GM19395 (cell line): Measurements from ENCODE around the gene ZNF341.
"Not testable (repeated sequence)": the region's sequence is repeated elsewhere in the genome, so short reads cannot be mapped to it uniquely, and the experiment has no call there.

Source experiments
- ATAC-seq: cut with Tn5 transposase; IDR thresholded peaks from one replicate; pipeline ENCODE4 v1.9.1; 2021; ENCODE audit warnings: mild to moderate bottlenecking, moderate library complexity; ENCODE audit not compliant: unreplicated experiment

The ZNF341 gene

DNA sequence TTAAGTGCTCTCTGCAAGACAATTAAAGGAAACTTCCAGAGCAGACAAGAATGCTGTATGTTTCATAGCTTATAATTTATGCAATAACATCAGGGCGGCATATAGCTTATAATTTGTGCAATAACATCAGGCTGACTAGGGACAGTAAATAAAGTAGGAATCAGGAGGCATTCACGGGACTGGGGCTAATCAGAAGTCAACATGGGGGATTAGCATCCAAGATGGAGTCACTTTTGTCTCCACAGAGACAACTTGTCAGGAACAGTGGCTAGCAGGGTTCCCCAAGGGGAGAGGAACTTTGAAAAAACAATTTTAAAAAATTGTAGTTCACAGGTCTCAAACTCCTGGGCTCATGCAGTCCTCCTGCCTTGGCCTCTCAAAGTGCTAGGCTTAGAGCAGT lies 3.3 kb upstream of the ZNF341 start:
- no peak for ATAC-seq

- no peak for ATAC-seq
Measured at GRCh38 chr20:33729101-33729500, 2.7 kb upstream of the ZNF341 start.

DNA sequence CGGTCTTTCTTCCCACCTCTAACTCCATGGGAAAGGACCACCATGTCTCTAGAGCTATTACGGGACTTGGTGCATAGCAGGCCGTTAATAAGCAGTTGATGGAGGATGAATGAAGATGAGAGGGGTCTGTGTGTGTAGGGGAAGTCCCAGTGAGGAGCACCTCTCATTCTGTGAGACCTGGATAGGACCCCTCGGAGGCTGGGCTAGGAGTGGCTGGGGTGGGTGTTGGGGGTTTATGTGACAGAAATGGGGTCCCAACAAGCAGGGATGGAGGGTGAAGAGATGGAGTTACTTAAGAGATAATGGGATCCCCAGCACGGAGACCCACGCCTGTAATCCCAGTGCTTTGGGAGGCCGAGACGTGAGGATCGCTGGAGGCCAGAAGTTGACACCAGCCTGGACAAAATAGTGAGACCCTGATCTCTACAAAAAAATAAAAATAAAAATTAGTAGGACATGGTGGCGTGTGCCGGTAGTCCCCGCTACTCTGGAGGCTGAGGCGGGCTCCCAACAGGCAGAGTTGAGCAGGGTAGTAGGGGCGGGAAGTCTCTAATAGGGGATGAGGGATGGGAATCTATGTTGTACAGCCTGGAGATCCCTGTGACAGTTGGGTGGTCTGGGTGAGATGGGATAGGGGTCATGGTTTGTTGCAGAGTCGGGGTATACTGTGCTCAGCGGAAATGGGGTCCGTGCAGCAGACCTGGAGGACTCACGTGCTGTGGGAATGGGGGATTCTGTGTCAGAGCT lies 677 bp upstream of the ZNF341 start:
- no peak for ATAC-seq

DNA sequence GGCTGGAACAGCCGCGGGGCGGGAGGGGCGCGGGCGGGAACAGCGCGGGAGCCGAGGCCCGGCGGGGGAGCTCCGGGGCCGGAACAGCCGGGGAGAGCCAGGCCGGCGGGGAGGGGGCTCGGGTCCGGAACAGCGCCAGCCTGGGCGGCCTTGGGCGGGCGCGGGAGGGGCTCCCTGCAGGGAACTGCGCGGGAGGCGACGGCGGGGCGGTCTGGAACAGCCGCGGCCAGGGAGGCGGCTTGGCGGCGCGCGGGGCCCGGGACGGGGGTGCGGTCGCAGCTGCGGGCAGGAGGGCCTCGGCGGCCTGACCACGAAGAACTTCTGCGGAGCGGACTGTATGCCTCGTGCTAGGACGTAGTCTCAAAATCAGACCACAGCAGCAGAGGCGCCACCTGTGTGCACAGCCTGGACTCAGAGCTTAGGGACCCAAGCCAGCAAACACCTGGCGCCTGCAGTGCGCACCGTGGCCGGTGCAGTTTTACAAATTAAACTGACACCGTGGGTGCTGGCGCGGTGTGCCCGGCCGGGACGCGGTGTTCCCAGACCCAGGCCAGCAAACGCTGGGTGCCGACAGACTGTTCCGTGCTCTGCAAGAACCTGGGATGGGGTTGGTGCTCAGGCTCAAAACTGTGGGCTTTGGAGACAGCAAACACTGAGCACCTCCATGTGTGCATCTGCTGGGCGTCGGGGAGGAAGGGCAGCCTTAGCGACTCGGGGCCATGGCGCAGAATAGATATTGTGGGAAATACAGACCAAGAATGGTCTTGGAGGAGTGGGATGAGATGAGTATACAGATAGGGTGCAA lies 572 bp downstream of the ZNF341 start:
- ATAC-seq = peak; percentile 64

- ATAC-seq = no peak
Measured at GRCh38 chr20:33733654-33734576, 2.1 kb downstream of the ZNF341 start.

DNA sequence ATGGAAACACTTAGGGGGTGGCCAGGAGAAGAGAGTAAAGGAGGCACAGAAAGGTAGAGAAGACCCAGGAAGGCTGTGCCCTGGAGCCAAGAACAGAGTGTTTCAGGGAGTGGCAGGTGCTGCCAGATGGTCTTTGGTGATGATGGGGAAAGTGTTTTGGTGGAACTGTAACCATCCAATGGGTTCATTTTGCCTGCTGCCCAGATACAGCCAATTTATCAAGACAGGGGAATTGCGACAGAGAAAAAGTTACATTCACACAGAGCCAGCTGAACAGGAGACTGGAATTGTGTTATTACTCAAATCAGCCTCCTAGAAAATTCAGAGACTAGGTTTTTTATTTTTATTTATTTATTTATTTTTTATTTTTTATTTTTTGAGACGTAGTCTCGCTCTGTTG lies 5.2 kb downstream of the ZNF341 start:
- no peak for ATAC-seq

DNA sequence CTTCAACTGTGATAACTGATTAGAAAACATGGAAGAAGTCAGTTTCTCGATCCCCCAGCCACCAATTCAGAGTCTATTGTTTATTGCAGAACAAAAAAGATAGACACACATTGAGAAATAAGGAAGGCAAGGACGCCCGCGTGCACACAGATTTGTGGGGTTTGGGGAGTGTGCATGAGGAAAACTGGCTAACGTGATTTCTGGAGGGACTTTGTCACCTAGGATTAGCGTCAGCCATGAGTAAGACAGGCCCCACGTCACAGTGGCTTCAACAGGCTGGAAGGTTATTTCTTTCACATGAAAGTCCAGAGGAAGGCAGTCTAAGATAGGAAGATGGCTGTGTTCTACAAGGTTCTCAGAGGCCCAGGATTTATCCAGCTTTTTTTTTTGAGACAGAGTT lies 7.7 kb downstream of the ZNF341 start:
- no peak for ATAC-seq

GRCh38 chr20:33740189-33740588 lies 8.4 kb downstream of the ZNF341 start:
- ATAC-seq = no peak

GRCh38 chr20:33744181-33744580 lies 12.4 kb downstream of the ZNF341 start:
- no peak for ATAC-seq

DNA sequence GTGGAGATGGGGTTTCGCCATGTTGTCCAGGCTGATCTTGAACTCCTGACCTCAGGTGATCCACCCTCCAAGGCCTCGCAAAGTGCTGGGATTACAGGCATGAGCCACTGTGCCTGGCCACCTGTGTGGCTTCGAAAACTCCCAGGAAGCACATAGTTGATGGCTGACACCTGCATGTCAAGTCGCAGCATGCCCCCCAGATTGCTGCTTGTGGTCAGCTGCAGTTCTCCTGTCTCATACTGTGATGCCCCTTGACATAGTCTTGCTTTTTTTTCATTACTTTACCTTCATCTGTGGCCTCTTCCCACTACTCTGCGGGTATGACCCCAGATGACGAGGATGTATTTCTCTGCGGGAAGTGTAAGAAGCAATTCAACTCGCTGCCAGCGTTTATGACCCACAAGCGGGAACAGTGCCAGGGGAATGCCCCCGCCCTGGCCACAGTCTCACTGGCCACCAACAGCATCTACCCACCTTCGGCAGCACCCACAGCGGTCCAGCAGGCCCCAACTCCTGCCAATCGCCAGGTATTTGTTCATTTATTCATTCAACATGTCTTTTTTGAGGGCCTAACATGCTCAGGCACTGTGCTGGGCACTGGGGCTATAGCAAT lies 13.1 kb downstream of the ZNF341 start:
- ATAC-seq = no peak

- ATAC-seq = no peak
Measured at GRCh38 chr20:33746325-33746998, 14.7 kb downstream of the ZNF341 start.

DNA sequence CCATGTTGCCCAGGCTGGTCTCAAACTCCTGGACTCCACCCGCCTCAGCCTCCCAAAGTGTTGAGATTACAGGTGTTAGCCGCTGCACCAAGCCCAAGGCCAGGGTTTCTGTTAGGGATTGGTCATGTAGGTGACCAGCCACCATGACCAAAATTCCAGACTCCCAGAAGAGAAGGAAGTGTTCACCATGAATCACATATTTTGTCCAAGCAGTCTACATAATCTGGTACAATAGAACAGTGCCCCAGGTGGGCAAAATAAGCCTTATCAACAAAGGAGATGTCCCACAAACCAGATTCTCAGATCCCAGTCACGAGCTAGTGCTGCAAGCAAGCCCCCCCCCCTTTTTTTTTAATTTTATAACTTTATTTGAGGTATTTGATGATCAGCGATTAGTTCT lies 20.0 kb downstream of the ZNF341 start:
- no peak for ATAC-seq

DNA sequence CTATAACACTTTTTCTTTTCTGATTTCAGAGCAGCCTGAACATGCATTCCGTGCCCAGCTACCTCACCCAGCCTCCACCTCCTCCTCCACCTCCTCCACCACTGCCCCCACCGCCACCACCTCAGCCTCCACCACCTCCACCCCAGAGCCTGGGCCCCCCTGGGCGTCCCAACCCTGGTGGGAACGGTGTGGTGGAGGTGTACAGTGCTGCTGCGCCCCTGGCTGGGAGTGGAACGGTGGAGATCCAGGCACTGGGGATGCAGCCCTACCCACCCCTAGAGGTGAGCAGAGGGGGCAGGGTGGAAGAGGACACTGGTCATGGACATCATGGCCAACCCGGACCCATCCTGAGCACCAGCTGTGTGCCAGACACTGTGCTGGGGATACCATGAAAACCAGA lies 21.3 kb downstream of the ZNF341 start:
- ATAC-seq = no peak

GRCh38 chr20:33753763-33754162 lies 22.0 kb downstream of the ZNF341 start:
- ATAC-seq = no peak

DNA sequence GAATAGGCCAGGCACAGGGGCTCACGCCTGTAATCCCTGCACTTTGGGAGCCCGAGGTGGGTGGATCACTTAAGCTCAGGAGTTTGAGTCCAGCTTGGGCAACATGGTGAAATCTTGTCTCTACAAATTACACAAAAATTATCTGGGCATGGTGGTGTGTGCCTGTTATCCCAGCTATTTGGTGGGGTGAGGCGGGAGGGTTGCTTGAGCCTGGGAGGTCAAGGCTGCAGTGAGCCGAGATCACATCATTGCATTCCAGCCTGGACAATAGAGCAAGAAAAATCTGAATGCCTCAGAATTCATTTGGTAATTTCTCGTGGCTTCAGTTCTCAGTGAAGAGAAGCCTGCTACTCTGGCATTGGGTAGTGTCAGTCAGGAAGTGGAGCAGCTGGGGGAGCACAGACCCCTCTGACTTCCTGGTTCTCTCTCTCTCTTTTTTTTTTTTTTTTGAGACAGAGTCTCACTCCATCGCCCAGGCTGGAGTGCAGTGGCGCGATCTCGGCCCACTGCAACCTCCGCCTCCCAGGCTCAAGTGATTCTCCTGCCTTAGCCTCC lies 24.2 kb downstream of the ZNF341 start:
- ATAC-seq = not testable (repeated sequence)

DNA sequence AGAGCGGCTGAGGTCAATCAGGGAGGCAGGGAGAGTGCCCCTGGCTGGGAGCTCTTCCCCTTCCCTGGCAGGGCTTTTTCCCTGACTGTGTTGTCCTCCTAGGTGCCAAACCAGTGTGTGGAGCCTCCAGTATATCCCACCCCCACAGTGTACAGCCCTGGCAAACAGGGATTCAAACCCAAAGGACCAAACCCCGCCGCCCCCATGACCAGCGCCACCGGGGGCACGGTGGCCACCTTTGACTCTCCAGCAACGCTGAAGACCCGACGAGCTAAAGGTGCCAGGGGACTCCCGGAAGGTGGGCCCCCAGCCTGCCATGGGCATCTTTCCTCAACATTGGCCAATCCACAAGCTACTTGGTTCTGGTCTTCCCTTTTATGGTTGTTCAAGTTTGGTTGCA lies 25.2 kb downstream of the ZNF341 start:
- ATAC-seq = no peak

DNA sequence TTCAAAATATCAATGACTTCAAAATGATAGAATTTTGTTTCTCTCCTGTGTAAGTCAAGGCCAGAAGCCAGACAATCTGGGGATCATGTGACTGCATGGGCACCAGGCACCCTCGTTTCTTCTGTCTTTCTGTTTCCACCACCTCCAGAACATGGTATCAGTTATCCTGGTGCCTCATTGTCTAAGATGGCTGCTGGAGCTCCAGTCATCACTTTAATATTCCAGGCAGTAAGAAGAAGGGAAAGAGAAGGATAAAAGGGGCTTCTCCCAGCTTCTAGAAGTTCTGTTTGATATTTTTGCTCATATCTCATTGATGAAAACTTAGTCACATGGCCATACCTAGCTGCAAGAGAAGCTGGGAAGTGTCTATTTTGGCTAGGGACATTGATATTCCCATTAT lies 25.7 kb downstream of the ZNF341 start:
- no peak for ATAC-seq

DNA sequence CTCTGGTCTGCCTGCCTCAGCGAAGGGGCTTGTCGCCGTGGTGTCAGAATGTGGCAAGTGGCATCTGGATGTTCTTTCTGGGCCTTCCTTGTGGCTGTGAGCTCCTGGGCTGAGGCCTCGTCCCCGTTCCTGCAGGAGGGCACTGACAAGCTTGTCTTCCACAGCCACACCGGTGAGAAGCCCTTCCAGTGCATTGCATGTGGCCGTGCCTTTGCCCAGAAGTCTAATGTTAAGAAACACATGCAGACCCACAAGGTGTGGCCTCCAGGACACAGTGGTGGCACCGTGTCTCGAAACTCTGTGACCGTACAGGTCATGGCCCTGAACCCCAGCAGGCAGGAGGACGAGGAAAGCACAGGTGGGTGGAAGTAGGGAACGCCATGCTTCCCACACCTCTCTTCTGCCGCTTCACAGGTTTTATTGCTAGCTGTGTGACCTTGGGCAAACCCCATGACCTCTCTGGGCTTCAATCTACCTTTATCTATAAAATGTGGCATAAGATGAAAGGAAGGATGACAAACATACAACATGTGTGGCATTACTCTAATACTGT lies 30.0 kb downstream of the ZNF341 start:
- ATAC-seq = no peak

- ATAC-seq = no peak
Measured at GRCh38 chr20:33765099-33765498, 33.3 kb downstream of the ZNF341 start.

- no peak for ATAC-seq
Measured at GRCh38 chr20:33765592-33765991, 33.8 kb downstream of the ZNF341 start.
